Fibroblast of pulmonary artery (primary cell): Measurements from ENCODE around the gene GAS5.

Source experiments
- DNase-seq: peaks from one replicate; pipeline ENCODE4 v3.0.0-alpha.2; 2010; ENCODE audit warnings: low read depth
- H3K4me3 ChIP-seq: replicated peaks from 2 replicates; pipeline ENCODE4 v1.5.1; 2011; ENCODE audit warnings: low read depth, mild to moderate bottlenecking, control low read depth, low read length, moderate library complexity
- CTCF ChIP-seq: IDR thresholded peaks from 2 replicates; pipeline ENCODE4 v1.5.1; 2011; ENCODE audit warnings: mild to moderate bottlenecking, control low read depth, low read length, inconsistent platforms; ENCODE audit errors: missing control alignments

The GAS5 gene

GRCh38 chr1:173900992-173901391 is 33.2 kb upstream of the GAS5 start:
- no peak for DNase-seq
- no peak overlapping the region for H3K4me3 ChIP-seq
- no peak for TF ChIP-seq CTCF

- no peak for DNase-seq
- TF ChIP-seq CTCF: no peak
These were observed 32.6 kb upstream of the GAS5 start for GRCh38 chr1:173900427-173900826.

GRCh38 chr1:173894189-173894588 is 26.4 kb upstream of the GAS5 start:
- no peak for TF ChIP-seq CTCF
- no peak overlapping the region for H3K4me3 ChIP-seq
- DNase-seq: no peak

More at GRCh38 chr1:173900427-173900826, 32.6 kb upstream of the GAS5 start:
- H3K4me3 ChIP-seq: no peak overlapping the region

- no peak overlapping the region for H3K4me3 ChIP-seq
- no peak for TF ChIP-seq CTCF
- no peak for DNase-seq
These were observed 25.8 kb upstream of the GAS5 start for GRCh38 chr1:173893611-173894010.

GRCh38 chr1:173889885-173890284 is 22.1 kb upstream of the GAS5 start:
- no peak overlapping the region for H3K4me3 ChIP-seq
- DNase-seq: no peak
- TF ChIP-seq CTCF: no peak

- TF ChIP-seq CTCF: no peak
- DNase-seq: no peak
- H3K4me3 ChIP-seq: no peak overlapping the region
These were observed 21.0 kb upstream of the GAS5 start for GRCh38 chr1:173888749-173889148.

- DNase-seq: no peak
- no peak for TF ChIP-seq CTCF
- H3K4me3 ChIP-seq: no peak overlapping the region
These were observed 19.8 kb upstream of the GAS5 start for GRCh38 chr1:173887627-173888026.
